MCF 10A (cell line): ENCODE measurements around the gene PM20D2. TPM values are rescaled to one million over a fixed set of nuclear protein-coding genes. Genes with fewer than 3 reads are reported as not detected.

Experiments used
- BruUV-seq: library from RNA; stranded (reverse); fragments of 400-500 nt; replicated peaks from 2 replicates; lab custom pipeline; 2021; lab: Mats Ljungman, UMichigan
- CTCF ChIA-PET: fragments of 300-600 bp; sonication (Branson Sonifier 250); formaldehyde crosslinking; extraction: SDS; loops from one replicate; lab custom pipeline; 2021; ENCODE audit warnings: antibody characterized with exemption, inconsistent platforms; lab: Yijun Ruan, JAX
- POLR2A ChIA-PET: fragments of 300-600, 350-650 bp; sonication (Branson Sonifier 250); formaldehyde crosslinking; extraction: SDS; loops from one replicate; lab custom pipeline; 2020; ENCODE audit warnings: antibody characterized with exemption, inconsistent platforms; lab: Yijun Ruan, JAX
- DNase-seq: peaks from one replicate; pipeline ENCODE4 v3.0.0-alpha.2; 2018; ENCODE audit not compliant: unreplicated experiment
- H3K27ac Mint-ChIP-seq: one replicate; pipeline ENCODE4 v1.8.0; 2022; ENCODE audit warnings: mild to moderate bottlenecking, low read depth, mixed read lengths; ENCODE audit not compliant: unreplicated experiment
- H3K27me3 Mint-ChIP-seq: one replicate; pipeline ENCODE4 v1.8.0; 2022; ENCODE audit warnings: mixed read lengths; ENCODE audit not compliant: insufficient read depth, unreplicated experiment
- H3K36me3 Mint-ChIP-seq: one replicate; pipeline ENCODE4 v1.8.0; 2022; ENCODE audit warnings: mild to moderate bottlenecking, moderate library complexity, mixed read lengths; ENCODE audit not compliant: insufficient read depth, unreplicated experiment
- H3K4me1 Mint-ChIP-seq: one replicate; pipeline ENCODE4 v1.8.0; 2022; ENCODE audit warnings: mixed read lengths; ENCODE audit not compliant: insufficient read depth, unreplicated experiment
- H3K4me3 Mint-ChIP-seq: one replicate; pipeline ENCODE4 v1.8.0; 2022; ENCODE audit warnings: mild to moderate bottlenecking, moderate library complexity, mixed read lengths; ENCODE audit not compliant: unreplicated experiment
- H3K9me3 Mint-ChIP-seq: one replicate; pipeline ENCODE4 v1.8.0; 2022; ENCODE audit warnings: mixed read lengths; ENCODE audit not compliant: unreplicated experiment
- intact Hi-C: fragments of 100-400 bp; cut with micrococcal nuclease; formaldehyde crosslinking; loops from 2 replicates; pipeline ENCODE4 v1.14.1; 2022
- total RNA-seq: library from RNA; stranded (reverse); gene quantifications from 2 replicates; pipeline ENCODE4 v1.2.3, GENCODE V29; 2022
- TF ChIP-seq, protein P1 (sequence below): fragments of 200-600 bp; IDR thresholded peaks from one replicate; pipeline ENCODE4 v1.8.0; 2022; ENCODE audit warnings: antibody characterized with exemption, mild to moderate bottlenecking; ENCODE audit not compliant: unreplicated experiment

PM20D2 gene
- total RNA-seq, 1 experiment from 2014 or later: 11.9 TPM

DNA sequence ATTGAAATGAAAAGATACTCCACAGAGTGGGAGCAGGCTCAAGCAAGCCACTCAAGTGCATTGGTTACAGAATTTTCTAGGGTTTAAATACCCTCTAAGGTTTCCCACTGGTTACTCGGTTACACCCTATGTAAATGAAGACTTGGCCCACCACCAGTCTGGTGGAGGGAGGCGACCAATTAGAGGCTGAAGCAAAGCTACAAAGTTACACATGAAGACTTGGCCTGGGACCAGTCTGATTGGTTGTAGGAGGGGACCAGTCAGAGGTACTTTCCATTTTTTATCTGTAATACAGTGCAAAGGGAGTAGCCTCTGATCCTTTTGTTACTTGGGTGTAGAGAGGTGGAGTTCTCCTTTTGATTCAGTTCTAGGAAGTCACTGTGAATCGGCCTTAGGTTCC is 35.6 kb upstream of the PM20D2 start:
- H3K9me3 Mint-ChIP-seq: no peaks in the 10 kb centered on the region
- BruUV-seq: no TSS peak
- intact Hi-C loops: no loop called here
- TF ChIP-seq, protein P1, sequence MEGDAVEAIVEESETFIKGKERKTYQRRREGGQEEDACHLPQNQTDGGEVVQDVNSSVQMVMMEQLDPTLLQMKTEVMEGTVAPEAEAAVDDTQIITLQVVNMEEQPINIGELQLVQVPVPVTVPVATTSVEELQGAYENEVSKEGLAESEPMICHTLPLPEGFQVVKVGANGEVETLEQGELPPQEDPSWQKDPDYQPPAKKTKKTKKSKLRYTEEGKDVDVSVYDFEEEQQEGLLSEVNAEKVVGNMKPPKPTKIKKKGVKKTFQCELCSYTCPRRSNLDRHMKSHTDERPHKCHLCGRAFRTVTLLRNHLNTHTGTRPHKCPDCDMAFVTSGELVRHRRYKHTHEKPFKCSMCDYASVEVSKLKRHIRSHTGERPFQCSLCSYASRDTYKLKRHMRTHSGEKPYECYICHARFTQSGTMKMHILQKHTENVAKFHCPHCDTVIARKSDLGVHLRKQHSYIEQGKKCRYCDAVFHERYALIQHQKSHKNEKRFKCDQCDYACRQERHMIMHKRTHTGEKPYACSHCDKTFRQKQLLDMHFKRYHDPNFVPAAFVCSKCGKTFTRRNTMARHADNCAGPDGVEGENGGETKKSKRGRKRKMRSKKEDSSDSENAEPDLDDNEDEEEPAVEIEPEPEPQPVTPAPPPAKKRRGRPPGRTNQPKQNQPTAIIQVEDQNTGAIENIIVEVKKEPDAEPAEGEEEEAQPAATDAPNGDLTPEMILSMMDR: no peak
- ChIA-PET CTCF (interaction anchor here (1.2 kb wide), 1 partner anchor 13 kb away, joined by 3 read pairs; no protein-coding TSS in a partner anchor), POLR2A (interaction anchor here (1.6 kb wide), 1 partner anchor 11 kb away, joined by 4 read pairs; no protein-coding TSS in a partner anchor)
- H3K36me3 Mint-ChIP-seq: no peaks in the 10 kb centered on the region
- H3K4me3 Mint-ChIP-seq: no peak overlapping the region
- H3K27me3 Mint-ChIP-seq: no peaks in the 10 kb centered on the region
- no peak overlapping the region for H3K27ac Mint-ChIP-seq
- DNase-seq: no peak
- H3K4me1 Mint-ChIP-seq: no peaks in the 10 kb centered on the region

DNA sequence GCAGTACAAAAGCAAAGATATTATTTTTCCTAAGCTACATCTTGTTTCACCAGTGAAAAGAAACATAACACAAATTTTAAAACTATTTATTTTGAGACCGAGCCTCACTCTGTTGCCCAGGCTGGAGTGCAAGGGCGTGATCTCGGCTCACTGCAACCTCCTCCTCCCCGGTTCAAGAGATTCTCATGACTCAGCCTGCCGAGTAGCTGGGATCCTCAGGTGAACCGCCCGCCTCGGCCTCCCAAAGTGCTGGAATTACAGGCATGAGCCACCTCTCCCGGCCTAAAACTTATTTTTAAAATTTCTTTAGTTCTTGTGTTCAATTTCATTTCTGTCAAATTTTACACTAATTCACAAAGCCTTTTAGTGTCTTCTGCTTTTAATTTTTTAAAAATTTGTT is 33.9 kb upstream of the PM20D2 start:
- H3K4me3 Mint-ChIP-seq: no peak overlapping the region
- intact Hi-C loops: no loop called here
- TF ChIP-seq, protein P1: no peak
- CTCF ChIA-PET: interaction anchor here (0.5 to 1.4 kb wide), 3 partner anchors 128 to 496 kb away, joined by 3 to 4 read pairs (median 3); no protein-coding TSS in a partner anchor
- POLR2A ChIA-PET: no interaction called here
- H3K36me3 Mint-ChIP-seq: no peaks in the 10 kb centered on the region
- no peak overlapping the region for H3K27ac Mint-ChIP-seq
- peak; percentile 29 for DNase-seq
- no peaks in the 10 kb centered on the region for H3K27me3 Mint-ChIP-seq
- no peaks in the 10 kb centered on the region for H3K4me1 Mint-ChIP-seq
- no peaks in the 10 kb centered on the region for H3K9me3 Mint-ChIP-seq
- BruUV-seq: no TSS peak

DNA sequence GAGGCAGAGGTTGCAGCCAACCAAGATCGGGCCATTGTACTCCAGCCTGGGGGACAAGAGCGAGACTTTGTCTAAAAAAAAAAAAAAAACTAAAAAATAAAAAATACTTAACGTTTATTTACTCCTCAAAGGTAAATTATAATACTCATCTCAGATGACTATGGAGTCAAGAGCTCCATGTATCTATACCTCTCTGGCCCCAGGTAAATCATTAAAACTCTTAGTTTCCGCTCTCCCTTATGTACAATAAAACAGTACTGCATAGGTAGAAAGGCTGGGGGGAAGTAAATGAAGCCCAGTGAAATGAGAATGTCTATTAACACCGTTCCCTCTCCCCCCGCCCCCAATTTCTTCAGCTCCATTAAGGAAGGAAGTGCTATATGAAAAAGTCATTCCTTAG is 29.2 kb upstream of the PM20D2 start:
- Mint-ChIP-seq H3K36me3 (no peaks in the 10 kb centered on the region), H3K27me3 (no peaks in the 10 kb centered on the region), H3K4me1 (no peaks in the 10 kb centered on the region), H3K9me3 (no peaks in the 10 kb centered on the region), H3K4me3 (peak overlapping the region; percentile 79), H3K27ac (no peak overlapping the region)
- ChIA-PET CTCF (interaction anchor here (1.0 to 3.6 kb wide), 6 partner anchors 24 to 134 kb away, joined by 3 to 20 read pairs (median 6); no protein-coding TSS in a partner anchor), POLR2A (interaction anchor here (1.0 to 2.5 kb wide), 8 partner anchors 16 to 181 kb away, joined by 3 to 14 read pairs (median 6); partner anchors contain the start of genes PM20D2 and PNRC1)
- no peak for DNase-seq
- TF ChIP-seq, protein P1: no peak
- intact Hi-C loops: no loop called here
- BruUV-seq: no TSS peak

DNA sequence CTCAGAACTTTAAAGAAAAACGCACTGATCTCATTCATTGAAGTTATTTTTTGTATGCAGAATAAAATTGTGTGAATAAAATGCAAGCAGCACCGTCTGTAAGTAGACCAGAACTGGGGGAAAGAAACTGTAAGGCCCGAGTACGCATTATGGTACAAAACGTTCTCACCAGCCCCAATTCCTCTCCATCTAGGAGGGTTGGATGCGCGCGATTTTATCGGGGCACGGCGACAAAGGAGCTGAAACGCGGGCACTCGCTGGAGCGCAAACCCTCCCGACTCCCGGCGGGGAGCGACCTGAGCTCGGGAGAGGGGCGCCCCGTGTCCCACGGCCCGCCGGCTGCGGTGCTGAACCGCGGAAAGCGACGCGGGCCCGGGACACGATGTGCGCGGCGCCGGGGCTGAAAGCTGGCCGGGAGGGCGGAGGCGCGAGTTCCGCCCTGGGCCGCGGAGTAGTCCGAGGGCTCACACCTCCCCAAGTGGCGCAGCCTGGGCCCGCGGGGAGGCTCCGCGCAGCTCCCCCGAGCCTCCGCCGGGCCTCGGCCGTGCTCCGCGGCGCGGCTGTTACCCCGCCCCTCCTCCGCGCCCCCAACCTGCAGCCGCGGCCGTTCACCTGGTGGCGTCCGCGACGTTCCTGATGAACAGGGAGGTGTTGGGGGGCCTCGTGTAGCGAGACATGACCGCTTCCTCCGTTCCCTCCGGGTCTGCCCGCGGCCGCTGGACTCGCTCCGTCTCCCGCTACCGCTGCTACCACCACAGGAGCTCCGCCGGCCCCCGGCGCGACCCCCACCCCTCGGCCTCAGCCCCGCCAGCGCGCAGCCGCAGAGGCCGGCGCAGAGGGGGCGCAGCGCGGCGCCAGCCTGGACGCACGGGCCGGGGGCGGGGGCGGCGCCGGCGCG is 28.4 kb upstream of the PM20D2 start, which contains the start of gene SRSF12:
Gene SRSF12, minus strand, starts transcription at position 861 of the 898 bp plus-strand sequence. Its CDS starts 184 bp downstream, at position 677.
- ChIA-PET CTCF (interaction anchor here (0.6 to 3.6 kb wide), 11 partner anchors 8 to 206 kb away, joined by 3 to 20 read pairs (median 4); no protein-coding TSS in a partner anchor), POLR2A (interaction anchor here (0.6 to 2.5 kb wide), 13 partner anchors 16 to 521 kb away, joined by 3 to 14 read pairs (median 4); partner anchors contain the start of genes LYRM2, PM20D2, PNRC1 and RNGTT)
- H3K36me3 Mint-ChIP-seq: no peaks in the 10 kb centered on the region
- no peak within 1 kb of the TSS for H3K27ac Mint-ChIP-seq
- no TSS peak for BruUV-seq
- intact Hi-C loops: no loop called here
- H3K4me1 Mint-ChIP-seq: no peaks in the 10 kb centered on the region
- no peaks in the 10 kb centered on the region for H3K9me3 Mint-ChIP-seq
- peak; percentile 34 for DNase-seq
- H3K4me3 Mint-ChIP-seq: peak within 1 kb of the TSS; percentile 79
- no peaks in the 10 kb centered on the region for H3K27me3 Mint-ChIP-seq
- TF ChIP-seq, protein P1: no peak
